OCI-LY3 (cell line): ENCODE measurements around the gene TAS1R2.
"Not testable (repeated sequence)": the region's sequence is repeated elsewhere in the genome, so short reads cannot be mapped to it uniquely, and the experiment has no call there.

Experiments
- EZH2phosphoT487 ChIP-seq: fragments of 200-600 bp; shearing (Covaris generic); IDR thresholded peaks from 2 replicates; pipeline ENCODE4 v1.6.1; 2018; ENCODE audit warnings: antibody characterized with exemption, mixed run types, low read depth
- TF ChIP-seq, protein P1 (sequence below): fragments of 200-600, 300-600 bp; sonication (generic); IDR thresholded peaks from 2 replicates; pipeline ENCODE4 v1.5.1; 2014; ENCODE audit warnings: antibody characterized with exemption, low read length, low read depth

DNA sequence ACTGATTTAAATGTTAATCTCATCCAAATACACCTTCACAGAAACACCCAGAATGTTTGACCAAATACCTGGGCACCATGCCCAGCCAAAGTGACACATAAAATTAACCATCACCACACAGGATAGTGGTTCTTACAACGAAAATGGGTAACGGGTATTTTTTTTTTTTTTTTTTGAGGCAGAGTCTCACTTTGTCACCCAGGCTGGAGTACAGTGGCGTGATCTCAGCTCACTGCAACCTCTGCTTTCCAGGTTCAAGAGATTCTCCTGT lies 11.1 kb upstream of the TAS1R2 start:
- not testable (repeated sequence) for TF ChIP-seq EZH2phosphoT487
- TF ChIP-seq, protein P1, sequence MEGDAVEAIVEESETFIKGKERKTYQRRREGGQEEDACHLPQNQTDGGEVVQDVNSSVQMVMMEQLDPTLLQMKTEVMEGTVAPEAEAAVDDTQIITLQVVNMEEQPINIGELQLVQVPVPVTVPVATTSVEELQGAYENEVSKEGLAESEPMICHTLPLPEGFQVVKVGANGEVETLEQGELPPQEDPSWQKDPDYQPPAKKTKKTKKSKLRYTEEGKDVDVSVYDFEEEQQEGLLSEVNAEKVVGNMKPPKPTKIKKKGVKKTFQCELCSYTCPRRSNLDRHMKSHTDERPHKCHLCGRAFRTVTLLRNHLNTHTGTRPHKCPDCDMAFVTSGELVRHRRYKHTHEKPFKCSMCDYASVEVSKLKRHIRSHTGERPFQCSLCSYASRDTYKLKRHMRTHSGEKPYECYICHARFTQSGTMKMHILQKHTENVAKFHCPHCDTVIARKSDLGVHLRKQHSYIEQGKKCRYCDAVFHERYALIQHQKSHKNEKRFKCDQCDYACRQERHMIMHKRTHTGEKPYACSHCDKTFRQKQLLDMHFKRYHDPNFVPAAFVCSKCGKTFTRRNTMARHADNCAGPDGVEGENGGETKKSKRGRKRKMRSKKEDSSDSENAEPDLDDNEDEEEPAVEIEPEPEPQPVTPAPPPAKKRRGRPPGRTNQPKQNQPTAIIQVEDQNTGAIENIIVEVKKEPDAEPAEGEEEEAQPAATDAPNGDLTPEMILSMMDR = not testable (repeated sequence)
